Ovary (tissue), 9 donors: ENCODE results near the gene PNPLA3. TPM values are rescaled to one million over a fixed set of nuclear protein-coding genes. Genes with fewer than 3 reads are reported as not detected.
A peak's percentile ranks its signal among the peaks of the same experiment; 100 is the strongest.

Experiments used
- DNase-seq, 5 donors: peaks; one replicate each; pipeline ENCODE4 v3.0.0-alpha.2; 2019 to 2020
- H3K27ac ChIP-seq, 2 donors: fragments of 200-600 bp; one replicate each; pipeline versions ENCODE4 v1.5.1 to v1.8.0; 2019 to 2022
- H3K27me3 ChIP-seq: fragments of 200-600 bp; one replicate; pipeline ENCODE4 v1.8.0; 2022
- H3K36me3 ChIP-seq: fragments of 200-600 bp; sonication (generic); one replicate; pipeline ENCODE4 v1.5.1; 2019
- H3K4me1 ChIP-seq: one replicate; pipeline ENCODE4 v1.8.1; 2013; ENCODE audit warnings: mild to moderate bottlenecking, moderate library complexity; ENCODE audit not compliant: insufficient read depth
- H3K4me3 ChIP-seq: fragments of 200-600 bp; sonication (generic); one replicate; pipeline ENCODE4 v1.5.1; 2017
- H3K9me3 ChIP-seq, 2 donors: fragments of 200-600 bp in 1 of 2; sonication (generic) in 1 of 2; one replicate each; pipeline versions ENCODE4 v1.5.1 to v1.8.1; 2013 to 2019; ENCODE audit warnings: mild to moderate bottlenecking in 1 of 2, moderate library complexity in 1 of 2
- CTCF ChIP-seq, 3 donors: fragments of 450-650 bp in 2 of 3; fragments of 200-600 bp in 1 of 3; IDR thresholded peaks; one replicate each; pipeline versions ENCODE4 v1.5.1 to v1.8.0; 2016 to 2022; ENCODE audit warnings: antibody characterized with exemption in 3 of 3, mild to moderate bottlenecking in 1 of 3
- EP300 ChIP-seq: sonication (generic); formaldehyde crosslinking; IDR thresholded peaks from one replicate; pipeline ENCODE4 v1.6.1; 2017; ENCODE audit warnings: antibody characterized with exemption
- POLR2A ChIP-seq: fragments of 450-650 bp; IDR thresholded peaks from one replicate; pipeline ENCODE4 v1.6.1; 2017; ENCODE audit warnings: antibody characterized with exemption, mild to moderate bottlenecking, moderate library complexity
- WGBS, 3 donors: extraction: QIAGEN DNeasy Blood & Tissue Kit in 1 of 3; methylation state at CpG; one replicate each; pipeline versions ENCODE4 v1.1.5 to v1.1.7; 2013 to 2017; 5-methylcytosine and 5-hydroxymethylcytosine counted together
- intact Hi-C, 4 donors: fragments of 100-400 bp; cut with DNase I; formaldehyde crosslinking; loops; one replicate each; pipeline versions ENCODE4 v1.11.0 to v1.15.1; 2022 to 2023
- polyA plus RNA-seq, 2 donors: library from polyadenylated mRNA; stranded (reverse); fragments of 200-250 nt in 1 of 2; fragments of 350-450 nt in 1 of 2; fragmentation: Illumina TruSeq in 1 of 2; extraction: RNeasy Lipid Tissue Mini Kit (QIAGEN cat#74804) in 1 of 2; gene quantifications; one replicate each; pipeline ENCODE4 v1.2.3, GENCODE V29; 2013 to 2014
- total RNA-seq, 7 donors: library from RNA; depleted of rRNA in 2 of 7; stranded (reverse); fragments of >200 nt in 2 of 7; fragmentation: NEBNext Ultra II Directional in 3 of 7; extraction: Animal tissue kit (Norgen Biotek cat#: 25700) in 3 of 7; gene quantifications; one replicate each; pipeline versions ENCODE4 v1.1.0 to v1.2.4, GENCODE V29; 2016 to 2023
- donor health status: DM: no; HTN: no; CAD: no; lungs with moderate emphysema.
- donor health status: DM: no; HTN: no; CAD: no.
- donor health status: Bipolar disorder and iron deficiency.
- donor health status: DM: yes; HTN: yes; CAD: no.
- donor health status: DM: no; HTN: no; CAD: no.
- donor health status: DM: yes; HTN: yes; CAD: no.

The PNPLA3 gene
- total and polyA plus RNA-seq, 9 donors: 0.31 to 8.0 (median 1.3) TPM

DNA sequence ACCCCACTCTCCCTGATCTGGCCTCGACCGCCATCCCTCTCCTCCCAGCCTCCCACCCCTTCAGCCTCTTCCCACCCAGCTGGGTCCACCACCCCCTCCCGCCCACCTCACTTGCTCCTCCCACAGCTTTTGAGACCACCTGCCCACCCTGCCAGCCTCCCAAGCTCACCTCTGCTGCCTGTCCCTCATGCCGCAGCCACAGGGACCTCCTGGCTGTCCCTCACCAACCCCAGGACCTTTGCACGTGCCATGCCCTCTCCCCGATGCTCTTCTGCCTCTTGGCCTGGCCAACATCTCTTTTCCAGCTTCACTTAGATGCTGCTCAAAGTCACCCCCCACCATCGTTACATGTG, 38.3 kb upstream of the PNPLA3 start:
- H3K9me3 ChIP-seq: no peaks in the 10 kb centered on the region
- no peaks in the 10 kb centered on the region for H3K4me1 ChIP-seq
- no peaks in the 10 kb centered on the region for H3K36me3 ChIP-seq
- no peaks in the 10 kb centered on the region for H3K27me3 ChIP-seq
- TF ChIP-seq POLR2A (no peak), CTCF (IDR thresholded peaks at IDR 0.05) (no peak), EP300 (no peak)
- DNase-seq: no peak
- 64 to 65% (median 65%) methylated on average over 7 of the region's 7 CpGs for WGBS, 3 donors
- intact Hi-C loops: loop anchor here in 3 of 4 donors (5.0 to 10.0 kb wide), 3 partner anchors 490 to 660 kb away; no protein-coding TSS in a partner anchor
- H3K27ac ChIP-seq: no peak overlapping the region
- H3K4me3 ChIP-seq: no peak overlapping the region

DNA sequence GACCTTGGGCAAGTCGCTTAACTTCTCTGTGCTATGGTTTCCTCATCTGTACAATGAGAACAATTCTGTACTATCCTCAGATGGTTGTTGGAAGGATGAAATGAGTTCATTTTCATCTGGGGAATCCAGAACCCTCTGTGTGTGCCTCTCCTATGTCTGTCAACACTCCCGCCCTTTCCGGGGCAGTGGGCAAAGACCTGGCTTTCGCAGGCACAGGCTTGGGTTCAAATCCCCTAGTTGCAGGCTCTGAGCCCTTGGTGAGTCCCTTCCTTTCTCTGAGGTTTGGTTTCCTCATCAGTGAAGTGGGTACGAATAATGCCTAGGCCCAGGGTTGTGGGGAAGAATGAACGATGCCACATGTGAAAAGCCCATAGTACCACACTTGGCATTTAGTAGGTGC, 37.8 kb upstream of the PNPLA3 start:
- no peaks in the 10 kb centered on the region for H3K36me3 ChIP-seq
- H3K27ac ChIP-seq: no peak overlapping the region
- intact Hi-C loops: loop anchor here in 3 of 4 donors (5.0 to 10.0 kb wide), 3 partner anchors 491 to 661 kb away; no protein-coding TSS in a partner anchor
- H3K27me3 ChIP-seq: no peaks in the 10 kb centered on the region
- no peaks in the 10 kb centered on the region for H3K4me1 ChIP-seq
- H3K9me3 ChIP-seq: no peaks in the 10 kb centered on the region
- no peak overlapping the region for H3K4me3 ChIP-seq
- TF ChIP-seq EP300 (no peak), CTCF (IDR thresholded peaks at IDR 0.05) (no peak), POLR2A (no peak)
- no peak for DNase-seq
- WGBS, 3 donors: 85 to 89% (median 86%) methylated on average over 6 of the region's 6 CpGs

GRCh38 chr22:43886231-43886630, 37.4 kb upstream of the PNPLA3 start:
- Histone ChIP-seq H3K4me1 (no peaks in the 10 kb centered on the region), H3K27ac (no peak overlapping the region), H3K36me3 (no peaks in the 10 kb centered on the region), H3K4me3 (no peak overlapping the region), H3K9me3 (no peaks in the 10 kb centered on the region), H3K27me3 (no peaks in the 10 kb centered on the region)
- peak in 1 of 5 donors; percentile 21 for DNase-seq
- WGBS, 3 donors: 64 to 68% (median 66%) methylated on average over 7 to 8 of the region's 8 CpGs
- intact Hi-C loops: loop anchor here in 3 of 4 donors (5.0 to 10.0 kb wide), 3 partner anchors 491 to 661 kb away; no protein-coding TSS in a partner anchor
- TF ChIP-seq CTCF (IDR thresholded peaks at IDR 0.05): no peak
- no peak for TF ChIP-seq EP300
- TF ChIP-seq POLR2A: no peak

DNA sequence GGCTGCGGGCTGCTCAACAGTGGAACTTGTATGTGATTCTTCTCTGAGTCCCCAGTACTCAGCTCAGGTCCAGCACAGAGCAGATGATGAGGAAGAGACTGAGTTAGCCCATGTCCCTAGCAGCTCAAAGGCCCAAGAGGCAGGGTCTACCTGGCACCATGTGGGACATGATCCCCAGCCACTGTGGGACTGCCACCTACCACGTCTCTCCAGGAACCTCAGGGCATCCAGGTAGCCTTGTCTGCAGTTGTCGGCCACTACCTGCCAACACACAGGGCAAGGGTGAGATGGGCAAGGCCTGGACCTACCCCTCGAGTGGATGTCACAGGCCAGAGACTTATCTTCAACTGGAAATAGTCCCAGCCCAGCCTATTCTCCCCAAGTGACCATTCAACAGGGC, 36.2 kb upstream of the PNPLA3 start:
- H3K4me1 ChIP-seq: no peaks in the 10 kb centered on the region
- intact Hi-C loops: loop anchor here in 3 of 4 donors (5.0 to 10.0 kb wide), 3 partner anchors 493 to 663 kb away; no protein-coding TSS in a partner anchor
- TF ChIP-seq CTCF (IDR thresholded peaks at IDR 0.05) (no peak), EP300 (no peak), POLR2A (no peak)
- H3K27me3 ChIP-seq: no peaks in the 10 kb centered on the region
- H3K4me3 ChIP-seq: no peak overlapping the region
- no peaks in the 10 kb centered on the region for H3K9me3 ChIP-seq
- H3K27ac ChIP-seq: no peak overlapping the region
- H3K36me3 ChIP-seq: no peaks in the 10 kb centered on the region
- 69 to 78% (median 70%) methylated on average over 4 of the region's 4 CpGs for WGBS, 3 donors
- DNase-seq: peak in 1 of 5 donors; percentile 9
